Testis (tissue), 3 donors: ENCODE results near the gene SPOCK2. TPM values are rescaled to one million over a fixed set of nuclear protein-coding genes. Genes with fewer than 3 reads are reported as not detected.

ENCODE experiments used
- DNase-seq: peaks from one replicate; pipeline ENCODE4 v3.0.0-alpha.2; 2019
- H3K27ac ChIP-seq, 2 donors: fragments of 200-600 bp; sonication (generic); one replicate each; pipeline ENCODE4 v1.5.1; 2019
- H3K27me3 ChIP-seq: fragments of 200-600 bp; sonication (generic); one replicate; pipeline ENCODE4 v1.5.1; 2019
- H3K36me3 ChIP-seq: fragments of 200-600 bp; sonication (generic); one replicate; pipeline ENCODE4 v1.5.1; 2017; ENCODE audit warnings: low read depth; ENCODE audit errors: missing control alignments
- H3K4me1 ChIP-seq: fragments of 200-600 bp; sonication (generic); one replicate; pipeline ENCODE4 v1.5.1; 2019
- H3K4me3 ChIP-seq, 2 donors: fragments of 200-600 bp; sonication (generic); one replicate each; pipeline ENCODE4 v1.5.1; 2017 to 2019
- H3K9me3 ChIP-seq: fragments of 200-600 bp; sonication (generic); one replicate; pipeline ENCODE4 v1.5.1; 2017
- CTCF ChIP-seq, 3 experiments: fragments of 450-650 bp in 2 of 3; fragments of 200-600 bp in 1 of 3; sonication (generic) in 1 of 3; IDR thresholded peaks; one replicate each; pipeline ENCODE4 v1.5.1; 2016 to 2019; ENCODE audit warnings: antibody characterized with exemption in 3 of 3, mild to moderate bottlenecking in 2 of 3, moderate library complexity in 1 of 3
- POLR2A ChIP-seq: fragments of 450-650 bp; IDR thresholded peaks from one replicate; pipeline ENCODE4 v1.6.1; 2017; ENCODE audit warnings: antibody characterized with exemption, mild to moderate bottlenecking, moderate library complexity
- WGBS, 2 donors: methylation state at CpG; one replicate each; pipeline ENCODE4 v1.1.5; 2018; 5-methylcytosine and 5-hydroxymethylcytosine counted together
- intact Hi-C: fragments of 100-400 bp; cut with DNase I; formaldehyde crosslinking; loops from one replicate; pipeline ENCODE4 v1.15.1; 2023; ENCODE audit warnings: low total_unique reads
- polyA plus RNA-seq: library from polyadenylated mRNA; stranded (reverse); fragments of 350-450 nt; fragmentation: Illumina TruSeq; extraction: RNeasy Lipid Tissue Mini Kit (QIAGEN cat#74804); gene quantifications from one replicate; pipeline ENCODE4 v1.2.3, GENCODE V29; 2014; ENCODE audit warnings: low read depth, low replicate concordance; ENCODE audit not compliant: insufficient read depth
- total RNA-seq, 2 donors: library from RNA; depleted of rRNA; stranded (reverse); fragments of >200 nt; gene quantifications; one replicate each; pipeline ENCODE4 v1.2.3, GENCODE V29; 2016

Gene SPOCK2
- total and polyA plus RNA-seq, 3 donors from 2014 or later = 73.6 to 212 (median 113) TPM

- H3K4me1 ChIP-seq = peaks cover 9% of the 10 kb centered on the region
- TF ChIP-seq POLR2A = no peak
- no peak for TF ChIP-seq CTCF (IDR thresholded peaks at IDR 0.05)
- no peaks in the 10 kb centered on the region for H3K36me3 ChIP-seq
- intact Hi-C loops = no loop called here
- no peak overlapping the region for H3K4me3 ChIP-seq
- H3K27me3 ChIP-seq = no peaks in the 10 kb centered on the region
- DNase-seq = no peak
- WGBS, 2 donors = 77 to 82% methylated on average over 5 of the region's 5 CpGs
- H3K27ac ChIP-seq = no peak overlapping the region
- no peaks in the 10 kb centered on the region for H3K9me3 ChIP-seq
Measured at GRCh38 chr10:72076756-72077155, 11.6 kb downstream of the SPOCK2 start.

DNA sequence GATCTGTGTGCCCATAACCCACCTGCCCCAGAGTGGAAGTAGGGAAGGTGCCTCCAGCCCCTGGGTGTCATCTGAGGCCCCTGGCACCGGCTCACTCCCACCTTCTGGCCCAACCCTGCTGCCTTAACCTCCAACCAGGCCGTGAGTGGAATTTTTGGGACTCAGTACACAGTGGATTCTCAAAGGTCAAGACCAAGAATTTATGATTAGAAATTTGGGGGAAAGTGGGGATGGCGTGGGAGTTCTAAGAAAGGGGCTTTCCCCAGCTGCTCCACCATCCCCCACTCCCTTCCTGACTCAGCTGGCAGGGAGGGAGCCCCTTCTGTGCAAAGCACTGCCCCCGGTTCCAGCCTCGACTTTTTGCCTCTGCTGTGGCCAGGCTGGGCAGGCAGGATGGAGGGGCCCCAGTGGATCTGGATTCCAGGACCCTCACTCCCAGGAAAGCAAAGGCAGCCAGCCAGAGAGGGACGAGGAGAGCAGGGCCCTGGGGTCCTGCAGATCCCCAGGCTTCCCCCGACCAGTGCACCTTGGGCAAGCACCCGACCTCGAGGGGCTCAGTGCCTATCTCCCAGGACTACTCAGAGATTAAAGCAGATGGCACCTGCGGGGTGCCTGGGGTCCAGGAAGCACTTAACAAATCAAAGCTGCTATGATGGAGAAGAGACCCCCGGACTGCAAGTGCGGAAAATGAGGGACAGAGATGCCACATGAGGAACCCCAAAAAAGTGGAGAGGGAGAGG is 12.8 kb downstream of the SPOCK2 start:
- Histone ChIP-seq H3K4me3 (no peak overlapping the region), H3K9me3 (no peaks in the 10 kb centered on the region), H3K27me3 (no peaks in the 10 kb centered on the region), H3K27ac (no peak overlapping the region), H3K4me1 (peaks cover 9% of the 10 kb centered on the region), H3K36me3 (no peaks in the 10 kb centered on the region)
- intact Hi-C loops = no loop called here
- no peak for TF ChIP-seq CTCF (IDR thresholded peaks at IDR 0.05)
- TF ChIP-seq POLR2A = no peak
- WGBS, 2 donors = 69 to 80% methylated on average over 10 to 12 of the region's 12 CpGs
- no peak for DNase-seq

- intact Hi-C loops = no loop called here
- H3K27ac ChIP-seq = no peak overlapping the region
- no peak for TF ChIP-seq CTCF (IDR thresholded peaks at IDR 0.05)
- no peak for TF ChIP-seq POLR2A
- H3K36me3 ChIP-seq = no peaks in the 10 kb centered on the region
- 78 to 86% methylated on average over 14 to 18 of the region's 18 CpGs for WGBS, 2 donors
- no peak for DNase-seq
- H3K27me3 ChIP-seq = no peaks in the 10 kb centered on the region
- no peaks in the 10 kb centered on the region for H3K9me3 ChIP-seq
- peaks cover 13% of the 10 kb centered on the region for H3K4me1 ChIP-seq
- no peak overlapping the region for H3K4me3 ChIP-seq
Measured at GRCh38 chr10:72074574-72075375, 13.6 kb downstream of the SPOCK2 start.

DNA sequence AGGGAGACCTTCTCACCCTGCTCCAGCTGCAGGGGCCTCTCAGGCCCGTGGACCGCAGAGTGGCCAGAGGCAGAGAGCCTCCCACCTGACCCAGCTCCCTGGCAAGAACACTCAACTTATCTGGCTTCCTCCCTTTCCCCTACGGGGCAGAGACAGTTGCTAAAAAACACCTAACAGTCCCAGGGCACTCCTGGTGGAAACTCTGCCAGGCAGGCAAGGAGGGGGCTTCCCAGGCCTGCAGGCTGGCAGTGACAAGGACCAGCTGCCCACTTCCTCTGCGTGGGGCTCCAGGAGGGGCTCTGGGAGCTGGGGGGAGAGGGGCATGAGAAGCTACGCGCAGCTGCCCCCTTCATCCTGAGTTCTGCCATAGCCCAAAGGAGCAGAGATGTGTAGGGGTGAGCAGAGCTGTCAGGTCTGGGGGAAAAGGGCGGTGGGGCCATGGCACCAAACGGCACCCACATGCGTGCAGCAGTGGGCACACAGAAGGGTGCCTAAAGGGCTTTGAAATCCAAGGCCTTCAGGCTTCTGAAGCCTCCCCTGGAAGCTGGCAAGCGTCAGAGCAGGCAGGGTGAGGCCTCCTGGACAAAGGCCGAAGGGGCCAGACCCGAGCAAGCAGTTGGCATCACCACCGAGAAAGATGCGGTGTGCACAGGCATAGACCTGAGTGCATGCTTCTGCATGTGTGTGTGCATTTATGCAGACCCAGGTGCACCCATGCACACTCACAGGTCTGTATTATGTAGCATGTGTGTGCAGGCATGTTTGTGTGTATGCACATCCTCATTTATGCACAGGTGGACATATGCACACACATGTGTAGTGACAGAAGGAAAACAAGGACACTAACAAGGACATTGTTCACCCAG is 14.4 kb downstream of the SPOCK2 start:
- no peaks in the 10 kb centered on the region for H3K36me3 ChIP-seq
- no peak overlapping the region for H3K27ac ChIP-seq
- WGBS, 2 donors = 61 to 84% methylated on average over 14 of the region's 14 CpGs
- H3K4me3 ChIP-seq = no peak overlapping the region
- H3K27me3 ChIP-seq = no peaks in the 10 kb centered on the region
- DNase-seq = no peak
- TF ChIP-seq CTCF (IDR thresholded peaks at IDR 0.05) = no peak
- TF ChIP-seq POLR2A = no peak
- intact Hi-C loops = no loop called here
- H3K4me1 ChIP-seq = peaks cover 21% of the 10 kb centered on the region
- no peaks in the 10 kb centered on the region for H3K9me3 ChIP-seq
